Neuronal stem cell (in vitro differentiated cells): ENCODE results near the gene MCF2L2.
A peak's percentile ranks its signal among the peaks of the same experiment; 100 is the strongest.

ENCODE experiments used
- DNase-seq: peaks from one replicate; pipeline ENCODE4 v3.0.0-alpha.2; 2013; ENCODE audit warnings: low spot score
- H2AFZ ChIP-seq: one replicate; pipeline ENCODE4 v1.6.1; 2013; ENCODE audit warnings: mild to moderate bottlenecking, low read length, inconsistent platforms
- H2AK5ac ChIP-seq: 2 replicates; pipeline ENCODE4 v1.6.1; 2013; ENCODE audit warnings: low read depth, mild to moderate bottlenecking, inconsistent platforms, low read length, moderate library complexity, mixed read lengths
- H2BK120ac ChIP-seq: 2 replicates; pipeline ENCODE4 v1.6.1; 2013; ENCODE audit warnings: low read depth, mild to moderate bottlenecking, inconsistent platforms, low read length, moderate library complexity, mixed read lengths
- H2BK12ac ChIP-seq: one replicate; pipeline ENCODE4 v1.6.1; 2013; ENCODE audit warnings: low read length, inconsistent platforms
- H2BK15ac ChIP-seq: 2 replicates; pipeline ENCODE4 v1.6.1; 2013; ENCODE audit warnings: mild to moderate bottlenecking, low read length, inconsistent platforms, mixed read lengths
- H2BK5ac ChIP-seq: one replicate; pipeline ENCODE4 v1.6.1; 2013; ENCODE audit warnings: inconsistent platforms, mild to moderate bottlenecking, low read length, moderate library complexity
- H3K14ac ChIP-seq: one replicate; pipeline ENCODE4 v1.6.1; 2013; ENCODE audit warnings: low read length, inconsistent platforms
- H3K18ac ChIP-seq: 2 replicates; pipeline ENCODE4 v1.6.1; 2013; ENCODE audit warnings: low read length, inconsistent platforms
- H3K23ac ChIP-seq: 2 replicates; pipeline ENCODE4 v1.6.1; 2013; ENCODE audit warnings: low read depth, mild to moderate bottlenecking, mixed read lengths, low read length, inconsistent platforms; ENCODE audit not compliant: poor library complexity
- H3K27ac ChIP-seq: replicated peaks from 3 replicates; pipeline ENCODE4 v1.5.1; 2013; ENCODE audit warnings: low read length, inconsistent platforms
- H3K27me3 ChIP-seq, 3 experiments: 2 replicates each; pipeline ENCODE4 v1.6.1; 2013; ENCODE audit warnings: low read length in 3 of 3, mild to moderate bottlenecking in 2 of 3, inconsistent platforms in 1 of 3, low read depth in 1 of 3, mixed read lengths in 1 of 3, moderate library complexity in 1 of 3; ENCODE audit not compliant: control insufficient read depth in 3 of 3, insufficient read depth in 3 of 3
- H3K36me3 ChIP-seq, 2 donors: replicated peaks in 1 of 2; 2 replicates each; pipeline ENCODE4 v1.6.1; 2013; ENCODE audit warnings: low read length in 2 of 2; ENCODE audit not compliant: control insufficient read depth in 2 of 2, insufficient read depth in 2 of 2
- H3K4ac ChIP-seq: 2 replicates; pipeline ENCODE4 v1.6.1; 2013; ENCODE audit warnings: inconsistent platforms, mild to moderate bottlenecking, low read length, moderate library complexity
- H3K4me1 ChIP-seq, 2 donors: 1 replicate in 1 of 2; 2 replicates in 1 of 2; pipeline ENCODE4 v1.6.1; 2013; ENCODE audit warnings: low read length in 2 of 2, low read depth in 1 of 2; ENCODE audit not compliant: control insufficient read depth in 2 of 2, insufficient read depth in 1 of 2
- H3K4me2 ChIP-seq: one replicate; pipeline ENCODE4 v1.6.1; 2013; ENCODE audit warnings: mild to moderate bottlenecking, low read length, inconsistent platforms; ENCODE audit not compliant: insufficient read depth, poor library complexity, severe bottlenecking
- H3K4me3 ChIP-seq, 2 donors: 2 replicates each; pipeline ENCODE4 v1.5.1; 2013; ENCODE audit warnings: low read length in 2 of 2, mild to moderate bottlenecking in 2 of 2, inconsistent platforms in 1 of 2, moderate library complexity in 1 of 2
- H3K79me1 ChIP-seq: one replicate; pipeline ENCODE4 v1.6.1; 2013; ENCODE audit warnings: low read depth, mild to moderate bottlenecking, inconsistent platforms, low read length, moderate library complexity
- H3K9ac ChIP-seq: one replicate; pipeline ENCODE4 v1.6.1; 2013; ENCODE audit warnings: mild to moderate bottlenecking, low read depth, low read length, inconsistent platforms; ENCODE audit not compliant: poor library complexity
- H3K9me3 ChIP-seq, 2 donors: replicated peaks in 1 of 2; 2 replicates each; pipeline versions ENCODE3 to v1.6.1; 2013; ENCODE audit warnings: low read length in 2 of 2, mild to moderate bottlenecking in 2 of 2, inconsistent platforms in 1 of 2, low read depth in 1 of 2, mixed read lengths in 1 of 2, moderate library complexity in 1 of 2; ENCODE audit not compliant: control insufficient read depth in 2 of 2, insufficient read depth in 1 of 2
- H4K8ac ChIP-seq: one replicate; pipeline ENCODE4 v1.6.1; 2013; ENCODE audit warnings: low read depth, mild to moderate bottlenecking, inconsistent platforms, low read length, moderate library complexity
- H4K91ac ChIP-seq: one replicate; pipeline ENCODE4 v1.6.1; 2013; ENCODE audit warnings: low read length, low read depth, mild to moderate bottlenecking, inconsistent platforms; ENCODE audit not compliant: poor library complexity
- WGBS, 2 donors: extraction: QIAGEN DNeasy Blood & Tissue Kit; methylation state at CpG; one replicate each; pipeline ENCODE4 v1.1.7; 2013; ENCODE audit warnings: missing lambda C conversion rate in 2 of 2, mixed read lengths in 1 of 2; ENCODE audit not compliant: insufficient read length in 2 of 2, insufficient replicate concordance in 1 of 2; ENCODE audit errors: extremely low coverage in 2 of 2; 5-methylcytosine and 5-hydroxymethylcytosine counted together

MCF2L2 gene

GRCh38 chr3:183255348-183255730 lies 173.1 kb downstream of the MCF2L2 start:
- DNase-seq: no peak
- peak overlapping the region in 1 of 2 donors; percentile 64 for H3K4me3 ChIP-seq

GRCh38 chr3:183254487-183255347 lies 173.7 kb downstream of the MCF2L2 start:
- Histone ChIP-seq H3K18ac (peak overlapping the region; percentile 92), H2BK120ac (no peak overlapping the region), H3K9me3 (no peaks in the 10 kb centered on the region), H3K9ac (peak overlapping the region; percentile 97), H4K91ac (no peak overlapping the region), H3K4me3 (peak overlapping the region; percentile 64 to 83), H3K27ac (no peak overlapping the region), H2BK12ac (no peak overlapping the region), H3K79me1 (no peaks in the 10 kb centered on the region), H3K36me3 (peaks cover 0 to 26% of the 10 kb centered on the region in 2 donors), H3K23ac (no peak overlapping the region), H4K8ac (no peak overlapping the region), H3K4me1 (peaks cover 0 to 2% of the 10 kb centered on the region in 2 donors), H3K4me2 (peak overlapping the region; percentile 75), H2BK15ac (peak overlapping the region; percentile 77), H3K14ac (peak overlapping the region; percentile 26), H2AK5ac (no peak overlapping the region), H3K4ac (no peak overlapping the region), H3K27me3 (peaks cover 0 to 24% (median 15%) of the 10 kb centered on the region in 3 experiments), H2AFZ (peak overlapping the region; percentile 90), H2BK5ac (no peak overlapping the region)
- no CpG with 5 or more reads among the region's 49 CpGs for WGBS, 2 donors
- no peak for DNase-seq

More at GRCh38 chr3:183255348-183255730, 173.1 kb downstream of the MCF2L2 start:
- H2BK120ac ChIP-seq: no peak overlapping the region
- H4K8ac ChIP-seq: no peak overlapping the region
- H3K23ac ChIP-seq: no peak overlapping the region
- H3K4me2 ChIP-seq: no peak overlapping the region
- H3K4ac ChIP-seq: no peak overlapping the region
- no peaks in the 10 kb centered on the region for H3K79me1 ChIP-seq
- peaks cover 0 to 20% (median 15%) of the 10 kb centered on the region in 3 experiments for H3K27me3 ChIP-seq
- no peak overlapping the region for H3K18ac ChIP-seq
- no peak overlapping the region for H2AK5ac ChIP-seq
- no peak overlapping the region for H2BK12ac ChIP-seq
- H2AFZ ChIP-seq: no peak overlapping the region
- no peak overlapping the region for H4K91ac ChIP-seq
- no peak overlapping the region for H2BK5ac ChIP-seq
- no peak overlapping the region for H3K14ac ChIP-seq
- no peak overlapping the region for H3K9ac ChIP-seq
- H3K36me3 ChIP-seq: peaks cover 0 to 31% of the 10 kb centered on the region in 2 donors
- WGBS, 2 donors: no CpG with 5 or more reads among the region's 4 CpGs
- no peak overlapping the region for H3K27ac ChIP-seq
- no peaks in the 10 kb centered on the region for H3K9me3 ChIP-seq
- H3K4me1 ChIP-seq: peaks cover 0 to 2% of the 10 kb centered on the region in 2 donors
- no peak overlapping the region for H2BK15ac ChIP-seq

GRCh38 chr3:183253528-183254486 lies 174.6 kb downstream of the MCF2L2 start:
- peaks cover 0 to 27% (median 15%) of the 10 kb centered on the region in 3 experiments for H3K27me3 ChIP-seq
- H2AFZ ChIP-seq: peak overlapping the region; percentile 90
- peak overlapping the region; percentile 64 to 83 for H3K4me3 ChIP-seq
- peak overlapping the region; percentile 75 for H3K4me2 ChIP-seq
- no peak overlapping the region for H3K27ac ChIP-seq
- no peak overlapping the region for H4K8ac ChIP-seq
- DNase-seq: no peak
- H3K18ac ChIP-seq: peak overlapping the region; percentile 95
- peak overlapping the region; percentile 21 for H2BK120ac ChIP-seq
- peak overlapping the region; percentile 26 for H3K14ac ChIP-seq
- peak overlapping the region; percentile 33 for H2BK5ac ChIP-seq
- H2AK5ac ChIP-seq: no peak overlapping the region
- H4K91ac ChIP-seq: peak overlapping the region; percentile 89
- H3K36me3 ChIP-seq: peaks cover 0 to 21% of the 10 kb centered on the region in 2 donors
- WGBS, 2 donors: no CpG with 5 or more reads among the region's 111 CpGs
- H3K9ac ChIP-seq: peak overlapping the region; percentile 97
- H3K79me1 ChIP-seq: no peaks in the 10 kb centered on the region
- peak overlapping the region; percentile 49 for H3K23ac ChIP-seq
- no peak overlapping the region for H2BK12ac ChIP-seq
- peaks cover 4 to 7% of the 10 kb centered on the region in 2 donors for H3K4me1 ChIP-seq
- no peaks in the 10 kb centered on the region for H3K9me3 ChIP-seq
- H3K4ac ChIP-seq: peak overlapping the region; percentile 67
- peak overlapping the region; percentile 77 for H2BK15ac ChIP-seq
